ENCODE results near the gene AKT1.

Gene AKT1

DNA sequence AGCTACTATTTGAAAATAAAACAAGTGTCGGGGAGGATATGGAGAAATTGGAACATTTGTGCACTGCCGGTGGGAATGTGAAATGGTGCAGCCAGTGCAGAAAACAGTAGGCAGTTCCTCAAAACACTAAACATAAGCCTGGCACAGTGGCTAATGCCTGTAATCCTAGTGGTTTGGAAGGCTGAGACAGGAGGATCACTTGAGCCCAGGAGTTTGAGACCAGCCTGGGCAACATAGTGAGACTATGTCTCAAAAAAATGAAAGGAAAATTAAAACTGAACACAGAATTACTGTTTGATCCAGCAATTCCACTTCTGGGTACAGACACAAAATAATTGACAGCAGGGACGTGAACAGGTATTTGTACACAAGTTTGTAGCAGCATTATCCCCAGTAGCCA lies 30.0 kb downstream of the AKT1 start:
- TF ChIP-seq, protein P1, sequence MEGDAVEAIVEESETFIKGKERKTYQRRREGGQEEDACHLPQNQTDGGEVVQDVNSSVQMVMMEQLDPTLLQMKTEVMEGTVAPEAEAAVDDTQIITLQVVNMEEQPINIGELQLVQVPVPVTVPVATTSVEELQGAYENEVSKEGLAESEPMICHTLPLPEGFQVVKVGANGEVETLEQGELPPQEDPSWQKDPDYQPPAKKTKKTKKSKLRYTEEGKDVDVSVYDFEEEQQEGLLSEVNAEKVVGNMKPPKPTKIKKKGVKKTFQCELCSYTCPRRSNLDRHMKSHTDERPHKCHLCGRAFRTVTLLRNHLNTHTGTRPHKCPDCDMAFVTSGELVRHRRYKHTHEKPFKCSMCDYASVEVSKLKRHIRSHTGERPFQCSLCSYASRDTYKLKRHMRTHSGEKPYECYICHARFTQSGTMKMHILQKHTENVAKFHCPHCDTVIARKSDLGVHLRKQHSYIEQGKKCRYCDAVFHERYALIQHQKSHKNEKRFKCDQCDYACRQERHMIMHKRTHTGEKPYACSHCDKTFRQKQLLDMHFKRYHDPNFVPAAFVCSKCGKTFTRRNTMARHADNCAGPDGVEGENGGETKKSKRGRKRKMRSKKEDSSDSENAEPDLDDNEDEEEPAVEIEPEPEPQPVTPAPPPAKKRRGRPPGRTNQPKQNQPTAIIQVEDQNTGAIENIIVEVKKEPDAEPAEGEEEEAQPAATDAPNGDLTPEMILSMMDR (IDR thresholded peaks at IDR 0.05), result no peak
- no peak for DNase-seq
- intact Hi-C loops (cut with DNase I; ENCODE audit: low total_unique reads), result no loop called here
- Histone ChIP-seq H3K9me3 (no peaks in the 10 kb centered on the region), H3K27me3 (no peaks in the 10 kb centered on the region), H3K4me3 (no peak overlapping the region), H3K4me1 (peaks cover 0 to 12% (median 7%) of the 10 kb centered on the region in 4 donors), H3K36me3 (peaks cover 5 to 32% (median 16%) of the 10 kb centered on the region in 3 donors), H3K27ac (no peak overlapping the region)

DNA sequence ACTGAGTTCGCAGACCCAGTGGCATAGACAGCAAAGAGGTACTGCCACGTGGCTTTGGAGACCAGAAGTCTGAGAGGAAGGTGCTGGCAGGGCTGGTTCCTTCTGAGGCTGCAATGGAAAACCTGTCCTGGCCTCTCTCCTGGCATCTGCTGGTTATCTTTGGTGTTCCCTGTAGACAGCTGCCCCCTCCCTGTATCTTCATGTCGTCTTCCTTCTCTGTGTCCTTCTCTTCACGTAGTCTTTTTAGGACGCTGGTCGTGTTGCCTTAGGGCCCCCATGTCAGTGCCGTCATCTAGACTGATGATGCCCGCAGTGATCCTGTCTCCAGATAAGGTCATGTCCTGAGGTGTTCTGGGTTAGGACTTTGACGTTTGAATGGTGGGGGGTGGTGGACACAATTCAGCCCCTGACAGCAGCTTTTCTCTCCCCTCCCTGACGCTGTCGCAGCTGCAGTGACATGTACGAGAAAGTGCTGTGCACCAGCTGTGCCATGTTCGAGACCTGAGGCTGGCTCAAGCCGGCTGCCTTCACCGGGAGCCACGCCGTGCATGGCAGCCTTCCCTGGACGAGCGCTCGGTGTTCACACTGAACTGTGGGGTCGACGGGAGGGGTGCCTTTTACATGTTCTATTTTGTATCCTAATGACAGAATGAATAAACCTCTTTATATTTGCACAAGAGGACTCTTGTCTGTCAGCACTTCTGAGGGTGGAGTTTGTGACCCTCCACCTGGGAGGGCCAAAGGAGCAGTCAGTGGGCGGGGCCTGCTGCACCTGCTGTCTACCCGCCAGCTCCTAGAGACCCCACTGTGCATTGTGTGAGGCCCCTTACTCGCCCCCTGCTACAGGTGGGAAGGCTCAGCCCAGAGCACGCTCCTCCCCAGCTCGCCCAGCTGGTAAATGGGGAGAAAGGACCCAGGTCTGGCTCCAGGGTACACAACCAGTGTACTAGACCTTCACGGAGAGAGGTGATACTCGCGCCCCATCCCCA lies 36.3 kb downstream of the AKT1 start:
- intact Hi-C loops (cut with DNase I; ENCODE audit: low total_unique reads), result loop anchor here (10.0 kb wide), 1 partner anchor 716 kb away; the partner anchor contains the start of gene CRIP2
- H3K4me3 ChIP-seq, result no peak overlapping the region
- H3K27me3 ChIP-seq, result no peaks in the 10 kb centered on the region
- TF ChIP-seq, protein P1 (IDR thresholded peaks at IDR 0.05), result no peak
- peaks cover 0 to 18% (median 11%) of the 10 kb centered on the region in 4 donors for H3K4me1 ChIP-seq
- no peaks in the 10 kb centered on the region for H3K9me3 ChIP-seq
- DNase-seq, result no peak
- peaks cover 43 to 80% (median 60%) of the 10 kb centered on the region in 3 donors for H3K36me3 ChIP-seq
- no peak overlapping the region for H3K27ac ChIP-seq

DNA sequence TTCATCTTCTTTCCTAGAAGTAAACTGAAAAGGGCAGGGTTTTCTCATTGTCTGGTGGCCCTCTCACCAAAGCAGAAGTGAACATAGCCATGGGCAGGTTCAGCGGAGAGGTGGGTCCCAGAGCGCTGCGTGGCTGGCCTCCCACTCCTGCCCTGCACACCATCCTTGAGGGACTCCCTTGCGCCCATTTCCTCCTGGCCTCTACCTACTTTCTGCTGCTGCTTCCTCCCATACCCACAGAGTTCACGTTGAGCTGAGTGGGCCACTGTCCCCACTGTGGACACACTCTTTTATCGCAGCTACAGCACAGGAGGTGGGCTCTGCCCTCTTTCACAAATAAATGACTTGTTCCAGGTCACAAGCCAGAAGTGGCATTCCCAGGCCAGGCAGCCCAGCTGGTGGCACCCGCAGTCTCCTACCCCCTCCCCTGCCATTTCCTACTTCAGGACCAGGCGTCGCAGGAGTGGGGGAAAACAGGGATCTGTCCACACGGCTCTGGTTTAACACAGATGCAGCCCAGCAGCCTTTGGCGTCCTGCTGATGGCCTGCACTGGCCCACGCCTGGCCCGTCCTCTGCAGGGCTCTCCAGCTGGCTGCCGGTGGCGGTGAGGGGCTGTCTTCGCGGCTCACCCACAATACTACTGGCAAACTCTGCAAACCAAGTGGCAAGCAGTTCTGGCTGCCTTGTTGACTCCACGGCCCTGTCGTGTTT lies 37.7 kb downstream of the AKT1 start:
- intact Hi-C loops (cut with DNase I; ENCODE audit: low total_unique reads), result loop anchor here (10.0 kb wide), 1 partner anchor 717 kb away; the partner anchor contains the start of gene CRIP2
- TF ChIP-seq, protein P1 (IDR thresholded peaks at IDR 0.05), result no peak
- no peaks in the 10 kb centered on the region for H3K9me3 ChIP-seq
- H3K27me3 ChIP-seq, result no peaks in the 10 kb centered on the region
- no peak for DNase-seq
- peaks cover 43 to 80% (median 60%) of the 10 kb centered on the region in 3 donors for H3K36me3 ChIP-seq
- no peak overlapping the region for H3K27ac ChIP-seq
- peaks cover 0 to 25% (median 17%) of the 10 kb centered on the region in 4 donors for H3K4me1 ChIP-seq
- no peak overlapping the region for H3K4me3 ChIP-seq

DNA sequence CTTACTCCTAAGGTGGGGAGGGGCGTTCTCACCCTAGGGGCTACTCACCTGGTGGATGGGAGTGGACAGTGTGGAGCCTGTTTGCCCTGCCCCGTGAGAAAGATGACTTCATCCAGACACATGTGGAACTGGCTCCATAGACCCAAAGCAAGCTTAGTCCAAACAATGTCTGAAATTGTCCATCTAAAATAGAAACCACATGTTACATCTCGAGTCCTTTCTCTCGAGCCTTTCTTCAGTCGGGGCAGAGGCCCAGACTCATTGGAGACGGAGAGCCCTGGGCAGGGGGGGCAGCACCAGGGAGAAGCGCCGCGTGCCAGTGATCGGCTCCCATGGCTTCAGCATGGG lies 38.3 kb downstream of the AKT1 start:
- no peak for DNase-seq
- TF ChIP-seq, protein P1 (IDR thresholded peaks at IDR 0.05), result no peak
- Histone ChIP-seq H3K9me3 (no peaks in the 10 kb centered on the region), H3K36me3 (peaks cover 43 to 75% (median 60%) of the 10 kb centered on the region in 3 donors), H3K27ac (no peak overlapping the region), H3K4me3 (no peak overlapping the region), H3K27me3 (no peaks in the 10 kb centered on the region), H3K4me1 (peaks cover 0 to 26% (median 18%) of the 10 kb centered on the region in 4 donors)
- intact Hi-C loops (cut with DNase I; ENCODE audit: low total_unique reads), result loop anchor here (10.0 kb wide), 1 partner anchor 718 kb away; the partner anchor contains the start of gene CRIP2

DNA sequence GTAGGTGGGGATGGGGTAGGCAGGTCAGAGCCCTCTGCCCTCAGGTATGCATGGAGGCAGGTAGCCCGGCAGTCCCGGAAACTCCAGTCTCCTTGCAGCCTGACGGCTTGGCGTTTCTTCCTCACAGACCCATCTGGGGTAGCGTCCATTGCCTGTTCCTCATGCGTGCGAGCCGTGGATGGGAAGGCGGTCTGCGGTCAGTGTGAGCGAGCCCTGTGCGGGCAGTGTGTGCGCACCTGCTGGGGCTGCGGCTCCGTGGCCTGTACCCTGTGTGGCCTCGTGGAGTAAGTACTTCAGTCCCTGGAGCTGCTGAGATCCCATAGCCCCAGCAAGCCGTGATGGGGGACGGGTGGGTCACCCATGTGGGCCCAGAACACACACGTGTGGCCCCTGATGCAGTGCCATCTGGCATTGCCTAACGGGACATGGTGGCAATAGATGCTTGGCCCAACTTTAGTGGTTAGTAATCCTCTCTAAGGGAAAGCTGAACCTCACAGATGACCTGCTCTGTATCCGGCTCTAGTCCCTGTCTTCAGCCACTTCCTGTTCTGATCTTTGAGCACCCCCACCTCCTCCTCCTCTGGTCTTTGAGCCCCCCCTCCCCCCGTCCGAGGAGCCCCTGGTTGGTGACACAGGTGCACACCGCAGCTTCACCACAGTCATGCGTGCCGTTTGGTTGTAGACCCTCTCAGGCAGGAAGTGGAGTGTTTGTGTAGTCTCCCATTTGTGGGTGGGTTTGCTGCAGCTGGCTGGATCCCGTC lies 38.9 kb downstream of the AKT1 start:
- Histone ChIP-seq H3K36me3 (peaks cover 43 to 70% (median 56%) of the 10 kb centered on the region in 3 donors), H3K4me1 (peaks cover 0 to 32% (median 24%) of the 10 kb centered on the region in 4 donors), H3K9me3 (no peaks in the 10 kb centered on the region), H3K27me3 (no peaks in the 10 kb centered on the region), H3K4me3 (no peak overlapping the region), H3K27ac (no peak overlapping the region)
- TF ChIP-seq, protein P1 (IDR thresholded peaks at IDR 0.05), result no peak
- DNase-seq, result no peak
- intact Hi-C loops (cut with DNase I; ENCODE audit: low total_unique reads), result loop anchor here (10.0 kb wide), 1 partner anchor 718 kb away; the partner anchor contains the start of gene CRIP2

Measured in tibial artery (tissue), 4 donors.